ENCODE measurements around the gene VSIG10. TPM values are rescaled to one million over a fixed set of nuclear protein-coding genes. Genes with fewer than 3 reads are reported as not detected.

The VSIG10 gene
- total and polyA plus RNA-seq, 10 donors = 4.9 to 22.9 (median 13.4) TPM

GRCh38 chr12:118015306-118015705 is 88.5 kb downstream of the VSIG10 start:
- Histone ChIP-seq H3K9me3 (no peaks in the 10 kb centered on the region), H3K4me3 (no peak overlapping the region), H3K27ac (no peak overlapping the region), H3K27me3 (replicated peaks in 1 of 7) (no peaks in the 10 kb centered on the region), H3K4me1 (peaks cover 0 to 30% (median 21%) of the 10 kb centered on the region in 6 donors), H3K36me3 (peaks cover 0 to 21% (median 12%) of the 10 kb centered on the region in 6 donors)
- 86 to 95% (median 87%) methylated on average over 2 of the region's 2 CpGs for WGBS, 5 donors
- intact Hi-C loops (cut with DNase I; ENCODE audit: low total_unique reads) = no loop called here
- DNase-seq = no peak
- TF ChIP-seq POLR2A (IDR thresholded peaks at IDR 0.05) (no peak), CTCF (IDR thresholded peaks at IDR 0.05 in 8 of 11, conservative IDR thresholded peaks at IDR 0.05 in 3 of 11) (no peak), POLR2AphosphoS5 (IDR thresholded peaks at IDR 0.05) (no peak)

Small RNA genes lying within 50 kb of the gene (small RNA-seq; reads per million reads assigned to genes)
- 0 reads per million in 4 donors for gene AC131159.1

Other genes starting within 250 kb of the VSIG10 start
- under 1 TPM in 3 of 7 donors, not detected in 4; 0.03 to 0.09 (median 0.07) TPM for gene KSR2, start 135.0 kb downstream of the VSIG10 start, total RNA-seq
- under 1 TPM; under 0.01 to 0.02 (median under 0.01) TPM for gene KSR2, start 135.0 kb downstream of the VSIG10 start, polyA plus RNA-seq
- gene RFC5, start 87.3 kb downstream of the VSIG10 start, total RNA-seq = 10 to 100 TPM in 5 of 7 donors, 1 to 10 TPM in 2; 8.1 to 18.4 (median 12.6) TPM
- gene RFC5, start 87.3 kb downstream of the VSIG10 start, polyA plus RNA-seq = 10 to 100 TPM in 1 of 3 donors, 1 to 10 TPM in 2; 6.6 to 11.0 (median 9.1) TPM
- gene WSB2, start 42.8 kb downstream of the VSIG10 start, total RNA-seq = 10 to 100 TPM; 33.1 to 63.2 (median 48.9) TPM
- 10 to 100 TPM; 14.4 to 25.3 (median 18.6) TPM for gene WSB2, start 42.8 kb downstream of the VSIG10 start, polyA plus RNA-seq
- gene PEBP1, start 32.1 kb upstream of the VSIG10 start, total RNA-seq = 100 to 1,000 TPM in 6 of 7 donors, 10 to 100 TPM in 1; 99.5 to 179 (median 128) TPM
- gene PEBP1, start 32.1 kb upstream of the VSIG10 start, polyA plus RNA-seq = 100 to 1,000 TPM; 149 to 201 (median 165) TPM

All from spleen (tissue), 11 donors.